Measurements from ENCODE around the gene KIF1C. TPM values are rescaled to one million over a fixed set of nuclear protein-coding genes. Genes with fewer than 3 reads are reported as not detected.

KIF1C gene
- total and polyA plus RNA-seq, 9 of the 15 experiments (the other 6 are each of a cell fraction or from before 2014, with no cell fraction given) = 0.38 to 68.4 (median 25.1) TPM

- TF ChIP-seq E2F4 (CRISPR knock-in tag; IDR thresholded peaks at IDR 0.05; ENCODE audit: low read depth) = no peak
- no peak for TF ChIP-seq FUS (optimal IDR thresholded peaks at IDR 0.05; ENCODE audit: low read depth, low read length)
- TF ChIP-seq PCBP2 (IDR thresholded peaks at IDR 0.05; ENCODE audit: low read depth, low read length, poor library complexity, severe bottlenecking) = no peak
- TF ChIP-seq TAF1 (IDR thresholded peaks at IDR 0.05; ENCODE audit: control insufficient read depth, extremely low read depth, insufficient read depth, low read length, severe bottlenecking) = no peak
- no peak for TF ChIP-seq SNAPC5 (CRISPR knock-in tag; IDR thresholded peaks at IDR 0.05)
- no peak for TF ChIP-seq ZNF398 (CRISPR knock-in tag; IDR thresholded peaks at IDR 0.05)
- TF ChIP-seq STAG1 (CRISPR knock-in tag; IDR thresholded peaks at IDR 0.05; ENCODE audit: borderline replicate concordance) = no peak
- no peak for TF ChIP-seq CREB5 (CRISPR knock-in tag; IDR thresholded peaks at IDR 0.05)
- no peak for TF ChIP-seq NCOA4 (IDR thresholded peaks at IDR 0.05; ENCODE audit: partially characterized antibody)
- TF ChIP-seq ZNF639 (CRISPR knock-in tag; conservative IDR thresholded peaks at IDR 0.05 in 1 of 2, IDR thresholded peaks at IDR 0.05 in 1 of 2) = no peak
- TF ChIP-seq PATZ1 (CRISPR knock-in tag; IDR thresholded peaks at IDR 0.05; ENCODE audit: borderline replicate concordance) = no peak
- TF ChIP-seq ZC3H4 (CRISPR knock-in tag; IDR thresholded peaks at IDR 0.05; ENCODE audit: borderline replicate concordance) = no peak
- TF ChIP-seq NFXL1 (CRISPR knock-in tag; IDR thresholded peaks at IDR 0.05) = no peak
- no peak for TF ChIP-seq ZNF830 (CRISPR knock-in tag; IDR thresholded peaks at IDR 0.05)
- no peak for TF ChIP-seq DDX20 (tag; IDR thresholded peaks at IDR 0.05; ENCODE audit: low read depth)
- TF ChIP-seq NCOA6 (IDR thresholded peaks at IDR 0.05) = no peak
- no peak for TF ChIP-seq ZNF354B (CRISPR knock-in tag; IDR thresholded peaks at IDR 0.05)
- peak; percentile 61 for TF ChIP-seq RBFOX2 (IDR thresholded peaks at IDR 0.05; ENCODE audit: low read depth, low read length)
Measured at GRCh38 chr17:4966844-4967538, 30.8 kb upstream of the KIF1C start (continued).

All from K562 (cell line).